GM21825 (cell line): ENCODE data around the gene TNFAIP2.
A peak's percentile ranks its signal among the peaks of the same experiment; 100 is the strongest.
"Not testable (repeated sequence)": the region's sequence is repeated elsewhere in the genome, so short reads cannot be mapped to it uniquely, and the experiment has no call there.

Source experiments
- ATAC-seq: cut with Tn5 transposase; IDR thresholded peaks from one replicate; pipeline ENCODE4 v1.9.1; 2021; ENCODE audit warnings: mild to moderate bottlenecking, moderate library complexity; ENCODE audit not compliant: unreplicated experiment

The TNFAIP2 gene

GRCh38 chr14:103105580-103106150, 17.6 kb upstream of the TNFAIP2 start:
- no peak for ATAC-seq

- no peak for ATAC-seq
These were observed 15.8 kb upstream of the TNFAIP2 start for GRCh38 chr14:103107455-103107854.

- no peak for ATAC-seq
These were observed 15.1 kb upstream of the TNFAIP2 start for GRCh38 chr14:103107941-103108748.

GRCh38 chr14:103108749-103109207, 14.5 kb upstream of the TNFAIP2 start:
- peak; percentile 31 for ATAC-seq

GRCh38 chr14:103109535-103110441, 13.5 kb upstream of the TNFAIP2 start:
- no peak for ATAC-seq

GRCh38 chr14:103110681-103111231, 12.5 kb upstream of the TNFAIP2 start:
- no peak for ATAC-seq

- ATAC-seq: no peak
These were observed 11.9 kb upstream of the TNFAIP2 start for GRCh38 chr14:103111232-103111868.

GRCh38 chr14:103112400-103113243, 10.6 kb upstream of the TNFAIP2 start:
- ATAC-seq: no peak

GRCh38 chr14:103113303-103113702, 10.0 kb upstream of the TNFAIP2 start:
- ATAC-seq: no peak

- ATAC-seq: no peak
These were observed 9.5 kb upstream of the TNFAIP2 start for GRCh38 chr14:103113774-103114173.

- ATAC-seq: not testable (repeated sequence)
These were observed 8.1 kb upstream of the TNFAIP2 start for GRCh38 chr14:103115086-103115679.

GRCh38 chr14:103115845-103116572, 7.3 kb upstream of the TNFAIP2 start:
- no peak for ATAC-seq

GRCh38 chr14:103116636-103117035, 6.6 kb upstream of the TNFAIP2 start:
- no peak for ATAC-seq

GRCh38 chr14:103117499-103117898, 5.8 kb upstream of the TNFAIP2 start:
- not testable (repeated sequence) for ATAC-seq

GRCh38 chr14:103118018-103118662, 5.1 kb upstream of the TNFAIP2 start:
- no peak for ATAC-seq

- no peak for ATAC-seq
These were observed 4.4 kb upstream of the TNFAIP2 start for GRCh38 chr14:103118663-103119404.

GRCh38 chr14:103119527-103119926, 3.7 kb upstream of the TNFAIP2 start:
- not testable (repeated sequence) for ATAC-seq
